ENCODE results near the gene BCKDK.

Gene BCKDK

GRCh38 chr16:31108035-31108793 lies at the start of gene BCKDK:
BCKDK (plus strand) TSS chr16:31108386; CDS start chr16:31109224, 838 bp downstream.
- DNase-seq, result peak; percentile 46

DNA sequence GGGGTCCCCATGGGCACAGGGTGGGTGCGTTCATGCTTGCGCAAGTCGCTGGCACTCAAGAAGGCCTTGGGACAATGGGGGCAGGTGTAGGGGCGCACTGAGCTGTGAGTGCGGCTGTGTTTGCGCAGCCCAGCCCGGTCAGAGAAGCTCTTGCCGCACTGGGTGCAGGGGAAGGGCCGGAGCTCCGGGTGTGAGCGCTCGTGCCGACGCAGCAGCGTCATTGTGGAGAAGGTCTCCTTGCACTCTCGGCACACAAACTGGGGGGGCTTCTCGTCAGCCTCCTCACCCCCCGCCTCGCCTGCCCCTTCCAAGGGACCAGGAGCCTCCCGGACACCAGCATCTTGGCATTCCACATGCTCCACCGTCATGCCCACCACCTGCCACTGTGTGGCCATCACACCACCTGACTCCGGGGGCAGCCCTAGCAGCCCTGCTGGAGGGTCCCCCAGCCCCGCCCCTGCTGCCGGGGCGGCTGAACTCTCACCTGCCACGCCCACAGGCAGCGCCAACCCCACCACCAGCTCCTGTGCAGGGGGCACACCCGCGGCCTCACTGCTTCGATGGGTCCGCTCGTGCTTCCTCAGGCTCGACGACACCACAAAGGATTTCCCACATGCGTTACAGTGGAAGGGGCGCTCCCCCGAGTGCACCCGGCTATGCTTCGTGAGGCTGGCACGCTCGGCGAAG lies 46.9 kb upstream of the BCKDK start:
- DNase-seq, result no peak

DNA sequence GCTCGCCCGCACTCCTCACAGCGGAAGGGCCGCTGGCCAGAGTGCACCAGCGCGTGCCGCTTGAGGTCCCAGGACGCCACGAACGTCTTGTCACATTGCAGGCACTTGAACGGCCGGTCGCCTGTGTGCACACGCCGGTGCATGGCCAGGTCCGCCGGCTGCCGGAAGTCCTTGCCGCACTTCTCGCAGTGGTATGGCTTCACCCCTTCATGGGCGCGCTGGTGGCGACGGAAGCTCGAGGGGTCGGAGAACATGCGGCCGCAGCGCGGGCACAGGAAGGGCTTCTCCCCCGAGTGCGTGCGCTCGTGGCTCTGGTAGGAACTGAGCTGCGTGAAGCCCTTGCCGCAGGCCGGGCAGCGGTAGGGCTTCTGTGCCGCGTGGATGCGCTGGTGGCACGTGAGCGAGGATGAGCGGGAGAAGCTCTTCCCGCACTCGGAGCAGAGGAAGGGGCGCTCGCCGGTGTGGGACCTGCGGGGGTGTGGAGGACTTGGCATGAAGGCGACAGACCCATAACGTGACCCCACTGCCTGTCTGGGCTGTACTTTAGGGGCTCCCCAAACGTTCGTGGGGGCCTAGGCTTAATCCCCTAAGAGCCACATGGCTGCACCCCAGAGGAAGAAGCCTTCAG lies 46.3 kb upstream of the BCKDK start:
- DNase-seq, result no peak

DNA sequence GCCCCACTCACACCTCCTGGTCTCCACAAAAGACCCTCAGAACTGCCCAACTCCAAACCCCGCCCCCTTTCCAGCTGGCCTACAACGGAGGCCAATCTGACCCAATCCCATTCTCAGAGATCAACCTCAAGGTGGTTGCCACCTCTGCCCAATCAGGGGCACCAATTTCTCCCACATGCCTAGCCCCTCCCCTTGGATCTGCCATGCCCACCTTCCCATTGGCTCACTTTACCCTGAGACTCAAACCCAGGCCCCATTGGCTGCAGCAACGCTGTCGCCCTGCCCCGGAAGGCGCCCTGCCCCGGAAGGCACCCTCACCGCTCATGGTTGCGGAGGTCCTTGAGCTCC lies 44.7 kb upstream of the BCKDK start:
- no peak for DNase-seq

GRCh38 chr16:31063843-31064611 lies 44.2 kb upstream of the BCKDK start:
- DNase-seq, result no peak

GRCh38 chr16:31064882-31065461 lies 43.2 kb upstream of the BCKDK start:
- DNase-seq, result no peak

- DNase-seq, result no peak
These were observed 40.8 kb upstream of the BCKDK start for GRCh38 chr16:31067342-31067741.

GRCh38 chr16:31071861-31072260 lies 36.3 kb upstream of the BCKDK start:
- DNase-seq, result no peak

GRCh38 chr16:31072540-31073141 lies 35.5 kb upstream of the BCKDK start:
- DNase-seq, result no peak

- DNase-seq, result peak; percentile 81
These were observed 34.8 kb upstream of the BCKDK start for GRCh38 chr16:31073142-31073969.

- DNase-seq, result peak; percentile 97
These were observed 34.0 kb upstream of the BCKDK start, which contains the start of the genes ZNF646 and ZNF668 for GRCh38 chr16:31073970-31074813. ZNF646 (plus strand) TSS chr16:31074422; CDS start chr16:31076325, 1,903 bp downstream. ZNF668 (minus strand) TSS chr16:31074240; CDS start chr16:31064459, 9,781 bp downstream.

GRCh38 chr16:31074814-31075183 lies 33.4 kb upstream of the BCKDK start:
- DNase-seq, result no peak

DNA sequence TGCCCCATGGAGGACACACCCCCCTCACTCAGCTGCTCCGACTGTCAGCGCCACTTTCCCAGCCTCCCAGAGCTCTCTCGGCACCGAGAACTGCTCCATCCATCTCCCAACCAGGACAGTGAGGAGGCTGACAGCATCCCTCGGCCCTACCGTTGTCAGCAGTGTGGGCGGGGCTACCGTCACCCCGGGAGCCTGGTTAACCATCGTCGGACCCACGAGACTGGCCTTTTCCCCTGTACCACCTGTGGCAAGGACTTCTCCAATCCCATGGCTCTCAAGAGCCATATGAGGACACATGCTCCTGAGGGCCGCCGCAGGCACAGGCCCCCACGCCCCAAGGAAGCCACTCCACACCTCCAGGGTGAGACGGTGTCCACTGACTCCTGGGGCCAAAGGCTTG lies 31.9 kb upstream of the BCKDK start:
- DNase-seq, result no peak

DNA sequence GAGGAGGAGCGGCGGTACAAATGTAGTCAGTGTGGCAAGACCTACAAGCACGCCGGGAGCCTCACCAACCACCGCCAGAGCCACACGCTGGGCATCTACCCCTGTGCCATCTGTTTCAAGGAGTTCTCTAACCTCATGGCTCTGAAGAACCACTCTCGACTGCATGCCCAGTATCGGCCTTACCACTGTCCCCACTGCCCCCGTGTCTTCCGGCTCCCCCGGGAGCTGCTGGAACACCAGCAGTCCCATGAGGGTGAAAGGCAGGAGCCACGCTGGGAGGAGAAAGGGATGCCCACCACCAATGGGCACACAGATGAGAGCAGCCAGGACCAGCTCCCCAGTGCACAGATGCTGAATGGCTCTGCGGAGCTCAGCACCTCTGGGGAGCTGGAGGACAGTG lies 31.2 kb upstream of the BCKDK start:
- no peak for DNase-seq

DNA sequence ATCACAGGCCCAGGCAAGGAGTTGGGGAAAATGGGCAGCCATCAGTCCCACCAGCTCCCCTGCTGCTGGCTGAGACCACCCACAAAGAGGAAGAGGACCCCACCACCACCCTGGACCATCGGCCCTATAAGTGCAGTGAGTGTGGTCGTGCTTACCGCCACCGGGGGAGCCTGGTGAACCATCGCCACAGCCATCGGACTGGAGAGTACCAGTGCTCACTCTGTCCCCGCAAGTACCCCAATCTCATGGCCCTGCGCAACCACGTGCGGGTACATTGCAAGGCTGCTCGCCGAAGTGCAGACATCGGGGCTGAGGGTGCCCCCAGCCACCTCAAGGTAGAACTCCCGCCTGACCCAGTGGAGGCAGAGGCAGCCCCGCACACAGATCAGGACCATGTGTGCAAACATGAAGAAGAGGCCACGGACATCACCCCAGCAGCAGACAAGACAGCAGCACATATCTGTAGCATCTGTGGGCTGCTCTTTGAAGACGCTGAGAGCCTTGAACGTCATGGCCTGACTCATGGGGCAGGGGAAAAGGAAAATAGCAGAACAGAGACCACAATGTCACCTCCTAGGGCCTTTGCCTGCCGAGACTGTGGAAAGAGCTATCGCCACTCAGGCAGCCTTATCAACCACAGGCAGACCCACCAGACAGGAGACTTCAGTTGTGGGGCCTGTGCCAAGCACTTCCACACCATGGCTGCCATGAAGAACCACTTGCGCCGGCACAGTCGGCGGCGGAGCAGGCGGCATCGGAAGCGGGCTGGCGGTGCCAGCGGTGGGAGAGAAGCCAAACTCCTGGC lies 30.4 kb upstream of the BCKDK start:
- DNase-seq, result no peak

- DNase-seq, result no peak
These were observed 29.4 kb upstream of the BCKDK start for GRCh38 chr16:31078597-31079341.

- no peak for DNase-seq
These were observed 28.7 kb upstream of the BCKDK start for GRCh38 chr16:31079342-31079944.

- no peak for DNase-seq
These were observed 28.1 kb upstream of the BCKDK start for GRCh38 chr16:31080035-31080629.
